Prostate gland (tissue), 2 donors: Measurements from ENCODE around the gene TTLL13.

Source experiments
- CTCF ChIP-seq, 4 experiments: fragments of 200-600 bp in 2 of 4; fragments of 450-650 bp in 2 of 4; sonication (generic) in 2 of 4; IDR thresholded peaks; 1 replicate in 3 of 4; 2 replicates in 1 of 4; pipeline ENCODE4 v1.5.1; 2016 to 2019; ENCODE audit warnings: antibody characterized with exemption in 4 of 4, mild to moderate bottlenecking in 2 of 4, moderate library complexity in 2 of 4
- POLR2AphosphoS5 ChIP-seq: sonication (generic); formaldehyde crosslinking; IDR thresholded peaks from one replicate; pipeline ENCODE4 v1.6.1; 2017; ENCODE audit warnings: antibody characterized with exemption

DNA sequence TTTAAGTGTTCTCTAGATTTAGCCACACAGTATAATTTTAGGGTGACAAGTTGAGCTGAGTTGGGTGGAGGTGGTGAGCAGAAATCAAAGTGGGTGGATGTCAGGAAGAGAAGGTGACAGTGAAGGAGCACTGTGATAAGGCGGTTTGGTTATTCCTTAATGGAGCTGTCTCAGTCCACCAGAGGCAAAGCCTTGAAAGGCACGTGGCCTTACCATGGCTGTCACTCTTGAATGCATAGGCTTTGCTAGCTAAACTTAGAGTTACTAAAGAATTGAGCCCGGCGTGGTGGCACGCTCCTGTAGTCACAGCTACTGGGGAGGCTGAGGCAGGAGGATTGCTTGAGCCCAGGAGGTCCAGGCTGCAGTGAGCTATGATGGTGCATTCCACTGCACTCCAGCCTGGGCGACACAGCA, 560 bp upstream of the TTLL13 start:
- no peak for TF ChIP-seq POLR2AphosphoS5
- no peak for TF ChIP-seq CTCF (IDR thresholded peaks at IDR 0.05)
